Naive thymus-derived CD4-positive, alpha-beta T cell (primary cell): ENCODE measurements around the gene ANKRD10. TPM values are rescaled to one million over a fixed set of nuclear protein-coding genes. Genes with fewer than 3 reads are reported as not detected.

Experiments
- ATAC-seq: fragments of 150-1000 bp; cut with Tn5 transposase; 2 replicates; pipeline ENCODE4 v1.10.0; 2021; ENCODE audit warnings: mild to moderate bottlenecking, moderate library complexity
- CTCF ChIA-PET: fragments of 350-600 bp; sonication (Branson Sonifier 250); formaldehyde crosslinking; loops from one replicate; lab custom pipeline; 2021; ENCODE audit warnings: antibody characterized with exemption; lab: Charles Lee
- POLR2A ChIA-PET: fragments of 350-600 bp; sonication (Branson Sonifier 250); formaldehyde crosslinking; loops from one replicate; lab custom pipeline; 2021; ENCODE audit warnings: antibody characterized with exemption, inconsistent platforms; lab: Charles Lee
- DNase-seq, 9 donors: peaks; one replicate each; pipeline versions ENCODE4 v3.0.0 to v3.0.0-alpha.2; 2020 to 2022; ENCODE audit warnings: mixed read lengths in 1 of 9
- H3K27ac ChIP-seq: one replicate; pipeline ENCODE4 v1.7.0; 2013; ENCODE audit warnings: mild to moderate bottlenecking, low read depth, low read length, moderate library complexity
- H3K27me3 ChIP-seq, 2 donors: one replicate each; pipeline ENCODE4 v1.7.0; 2013; ENCODE audit warnings: low read length in 2 of 2, mild to moderate bottlenecking in 2 of 2, moderate library complexity in 2 of 2; ENCODE audit not compliant: control insufficient read depth in 2 of 2, insufficient read depth in 2 of 2
- H3K36me3 ChIP-seq, 3 experiments: 1 replicate in 2 of 3; 2 replicates in 1 of 3; pipeline ENCODE4 v1.7.0; 2013; ENCODE audit warnings: low read length in 3 of 3, mild to moderate bottlenecking in 3 of 3, moderate library complexity in 1 of 3; ENCODE audit not compliant: insufficient read depth in 3 of 3, control insufficient read depth in 2 of 3
- H3K4me1 ChIP-seq, 2 donors: one replicate each; pipeline ENCODE4 v1.7.0; 2013; ENCODE audit warnings: low read length in 2 of 2, mild to moderate bottlenecking in 2 of 2, moderate library complexity in 1 of 2; ENCODE audit not compliant: control insufficient read depth in 2 of 2, insufficient read depth in 2 of 2
- H3K4me3 ChIP-seq: 2 replicates; pipeline ENCODE4 v1.7.0; 2013; ENCODE audit warnings: mild to moderate bottlenecking, low read length
- H3K9me3 ChIP-seq, 3 experiments: 1 replicate in 2 of 3; 2 replicates in 1 of 3; pipeline ENCODE4 v1.7.0; 2013; ENCODE audit warnings: low read length in 3 of 3; ENCODE audit not compliant: control insufficient read depth in 2 of 3
- H3K27ac Mint-ChIP-seq, 9 donors: one replicate each; pipeline ENCODE4 v1.8.0; 2020 to 2022; ENCODE audit warnings: mixed read lengths in 9 of 9, mild to moderate bottlenecking in 8 of 9, moderate library complexity in 5 of 9, inconsistent platforms in 2 of 9
- H3K27me3 Mint-ChIP-seq, 5 donors: one replicate each; pipeline ENCODE4 v1.8.0; 2021 to 2022; ENCODE audit warnings: mixed read lengths in 5 of 5, mild to moderate bottlenecking in 1 of 5
- H3K36me3 Mint-ChIP-seq, 5 donors: one replicate each; pipeline ENCODE4 v1.8.0; 2020 to 2022; ENCODE audit warnings: mixed read lengths in 5 of 5, mild to moderate bottlenecking in 3 of 5, inconsistent platforms in 1 of 5
- H3K4me1 Mint-ChIP-seq, 7 donors: one replicate each; pipeline ENCODE4 v1.8.0; 2020 to 2022; ENCODE audit warnings: mixed read lengths in 7 of 7, mild to moderate bottlenecking in 3 of 7, inconsistent platforms in 1 of 7
- H3K4me3 Mint-ChIP-seq, 10 donors: one replicate each; pipeline ENCODE4 v1.8.0; 2020 to 2022; ENCODE audit warnings: mild to moderate bottlenecking in 10 of 10, mixed read lengths in 10 of 10, moderate library complexity in 6 of 10, inconsistent platforms in 2 of 10
- H3K9me3 Mint-ChIP-seq, 11 donors: one replicate each; pipeline ENCODE4 v1.8.0; 2020 to 2022; ENCODE audit warnings: mixed read lengths in 11 of 11, mild to moderate bottlenecking in 4 of 11, inconsistent platforms in 1 of 11, moderate library complexity in 1 of 11
- intact Hi-C, 2 donors: fragments of 100-400 bp; cut with micrococcal nuclease; formaldehyde crosslinking; loops; one replicate each; pipeline ENCODE4 v1.15.1; 2023
- polyA plus RNA-seq, 2 donors: library from polyadenylated mRNA; unstranded; fragments of 300-500 nt; fragmentation: Illumina TruSeq; gene quantifications; one replicate each; pipeline ENCODE4 v1.2.3, GENCODE V29; 2021
- total RNA-seq, 6 experiments: library from RNA in 5 of 6; stranded (reverse) in 5 of 6; gene quantifications; 1 replicate in 5 of 6; 2 replicates in 1 of 6; pipeline ENCODE4 v1.2.3 and lab custom pipeline; 2021 to 2026

Gene ANKRD10
- total and polyA plus RNA-seq, 7 experiments from 2014 or later: 53.2 to 155 (median 130) TPM

DNA sequence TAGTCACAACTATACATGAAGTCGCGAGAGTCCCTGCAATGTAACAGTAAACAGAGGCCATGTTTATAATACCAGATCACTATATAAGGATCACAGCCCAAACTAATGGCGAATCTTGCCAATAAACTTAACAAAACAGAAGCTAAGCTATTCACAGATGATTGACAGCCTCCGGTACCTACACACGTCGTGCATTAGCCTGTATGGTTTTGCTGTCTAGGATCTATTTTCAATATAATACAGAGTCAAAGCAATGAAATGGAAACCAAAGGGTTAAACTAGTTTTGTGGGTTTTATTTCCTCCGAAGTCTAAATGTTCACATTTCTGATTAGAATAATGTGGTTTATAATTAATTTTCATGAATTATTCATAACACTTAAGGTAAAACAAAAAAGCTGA is 10.1 kb downstream of the ANKRD10 start:
- no peaks in the 10 kb centered on the region for H3K27me3 Mint-ChIP-seq
- CTCF ChIA-PET: interaction anchor here (0.7 kb wide), 1 partner anchor 163 kb away, joined by 3 read pairs; no protein-coding TSS in a partner anchor
- H3K4me1 ChIP-seq: no peaks in the 10 kb centered on the region
- H3K36me3 ChIP-seq: peaks cover 6 to 38% (median 7%) of the 10 kb centered on the region in 3 experiments
- intact Hi-C loops: no loop called here
- H3K27ac ChIP-seq: no peak overlapping the region
- peaks cover 0 to 54% (median 20%) of the 10 kb centered on the region in 5 donors for H3K36me3 Mint-ChIP-seq
- H3K4me3 ChIP-seq: no peak overlapping the region
- peak overlapping the region in 1 of 9 donors; percentile 56 for H3K27ac Mint-ChIP-seq
- DNase-seq (no peak), ATAC-seq (no peak)
- H3K4me3 Mint-ChIP-seq: no peak overlapping the region
- peaks cover 21 to 49% (median 44%) of the 10 kb centered on the region in 7 donors for H3K4me1 Mint-ChIP-seq
- H3K27me3 ChIP-seq: no peaks in the 10 kb centered on the region
- POLR2A ChIA-PET: interaction anchor here (3.8 kb wide), 1 partner anchor 10 kb away, joined by 14 read pairs; the partner anchor contains the start of gene ANKRD10
- no peaks in the 10 kb centered on the region for H3K9me3 Mint-ChIP-seq
- no peaks in the 10 kb centered on the region for H3K9me3 ChIP-seq

DNA sequence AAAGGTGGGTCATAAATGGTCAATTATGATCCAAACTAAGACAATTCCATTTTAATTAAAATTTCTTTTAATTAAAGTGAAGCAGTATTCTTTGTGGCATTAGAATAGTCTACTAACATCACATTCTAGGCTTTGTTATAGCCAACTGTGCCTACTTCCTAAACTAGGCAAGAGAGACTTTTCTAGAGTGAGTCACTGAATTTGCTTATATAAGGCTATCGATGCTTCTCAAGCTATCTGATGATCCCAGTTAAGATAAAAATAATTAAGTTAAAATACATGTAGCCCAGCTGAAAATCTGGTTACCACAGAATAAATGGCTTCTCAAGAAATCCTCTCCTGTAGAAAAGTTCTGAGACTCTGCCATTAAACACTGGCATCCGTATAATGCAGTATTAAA is 12.5 kb downstream of the ANKRD10 start:
- Histone ChIP-seq H3K27me3 (no peaks in the 10 kb centered on the region), H3K4me3 (no peak overlapping the region), H3K4me1 (no peaks in the 10 kb centered on the region), H3K27ac (no peak overlapping the region), H3K36me3 (peaks cover 3 to 26% (median 6%) of the 10 kb centered on the region in 3 experiments), H3K9me3 (no peaks in the 10 kb centered on the region)
- no peak overlapping the region for H3K27ac Mint-ChIP-seq
- no peak for ATAC-seq
- peaks cover 12 to 29% (median 20%) of the 10 kb centered on the region in 7 donors for H3K4me1 Mint-ChIP-seq
- H3K9me3 Mint-ChIP-seq: no peaks in the 10 kb centered on the region
- POLR2A ChIA-PET: interaction anchor here (0.6 to 3.8 kb wide), 2 partner anchors 12 to 309 kb away, joined by 5 to 14 read pairs; partner anchors contain the start of gene ANKRD10
- H3K4me3 Mint-ChIP-seq: no peak overlapping the region
- intact Hi-C loops: no loop called here
- no peaks in the 10 kb centered on the region for H3K27me3 Mint-ChIP-seq
- CTCF ChIA-PET: interaction anchor here (0.6 kb wide), 1 partner anchor 312 kb away, joined by 3 read pairs; no protein-coding TSS in a partner anchor
- no peak for DNase-seq
- peaks cover 0 to 38% (median 15%) of the 10 kb centered on the region in 5 donors for H3K36me3 Mint-ChIP-seq

- Histone ChIP-seq H3K27me3 (no peaks in the 10 kb centered on the region), H3K4me3 (no peak overlapping the region), H3K27ac (no peak overlapping the region), H3K9me3 (no peaks in the 10 kb centered on the region), H3K36me3 (peaks cover 0 to 14% (median 0%) of the 10 kb centered on the region in 3 experiments), H3K4me1 (no peaks in the 10 kb centered on the region)
- Mint-ChIP-seq H3K4me3 (no peak overlapping the region), H3K9me3 (no peaks in the 10 kb centered on the region), H3K36me3 (peaks cover 0 to 31% (median 12%) of the 10 kb centered on the region in 5 donors), H3K4me1 (peaks cover 0 to 11% (median 4%) of the 10 kb centered on the region in 7 donors), H3K27me3 (no peaks in the 10 kb centered on the region), H3K27ac (no peak overlapping the region)
- ATAC-seq (no peak), DNase-seq (no peak)
- intact Hi-C loops: no loop called here
- ChIA-PET CTCF (no interaction called here), POLR2A (no interaction called here)
Measured at GRCh38 chr13:110897521-110897920, 17.3 kb downstream of the ANKRD10 start.

DNA sequence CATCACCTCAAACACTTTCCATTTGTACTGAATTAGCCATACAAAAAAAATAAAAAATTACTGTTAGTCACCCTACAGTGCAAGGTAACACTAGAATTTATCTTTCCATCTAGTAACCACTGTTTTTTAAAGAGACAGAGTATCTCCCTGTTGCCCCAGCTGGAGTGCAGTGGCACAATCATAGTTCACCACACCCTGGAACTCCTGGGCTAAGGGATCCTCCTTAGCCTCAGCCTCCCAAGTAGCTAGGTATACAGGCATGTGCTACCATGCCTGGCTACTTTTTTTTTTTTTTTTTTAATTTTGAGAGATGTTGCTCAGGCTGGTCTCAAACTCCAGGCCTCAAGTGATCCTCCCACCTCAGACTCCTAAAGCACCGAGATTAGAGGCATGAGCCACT is 17.9 kb downstream of the ANKRD10 start:
- DNase-seq (no peak), ATAC-seq (no peak)
- Mint-ChIP-seq H3K4me1 (peaks cover 0 to 11% (median 4%) of the 10 kb centered on the region in 7 donors), H3K27me3 (no peaks in the 10 kb centered on the region), H3K9me3 (no peaks in the 10 kb centered on the region), H3K27ac (no peak overlapping the region), H3K36me3 (peaks cover 0 to 34% (median 13%) of the 10 kb centered on the region in 5 donors), H3K4me3 (no peak overlapping the region)
- Histone ChIP-seq H3K27ac (no peak overlapping the region), H3K36me3 (peaks cover 0 to 16% (median 0%) of the 10 kb centered on the region in 3 experiments), H3K4me1 (no peaks in the 10 kb centered on the region), H3K27me3 (no peaks in the 10 kb centered on the region), H3K4me3 (no peak overlapping the region), H3K9me3 (no peaks in the 10 kb centered on the region)
- POLR2A ChIA-PET: no interaction called here
- intact Hi-C loops: no loop called here
- CTCF ChIA-PET: no interaction called here

DNA sequence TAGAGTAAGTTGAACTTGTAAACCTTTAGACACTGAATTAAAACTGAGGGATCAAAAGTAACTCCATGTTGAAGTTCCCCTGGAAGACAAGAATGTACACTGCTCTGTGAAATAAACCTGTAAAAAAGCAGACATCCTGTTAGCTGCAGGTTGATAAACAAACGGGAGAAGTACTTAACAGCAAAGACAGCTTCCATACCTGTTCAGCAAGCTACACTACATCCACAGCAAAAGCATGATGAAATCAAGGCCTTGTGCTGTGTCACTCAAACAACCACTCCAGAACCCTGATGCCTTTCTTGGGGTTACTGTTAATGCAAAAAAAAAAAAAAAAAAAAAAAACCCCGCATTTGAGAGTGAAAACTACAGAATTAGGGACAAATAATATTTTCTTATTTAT is 20.8 kb downstream of the ANKRD10 start:
- no peaks in the 10 kb centered on the region for H3K4me1 ChIP-seq
- H3K4me1 Mint-ChIP-seq: peaks cover 0 to 11% (median 4%) of the 10 kb centered on the region in 7 donors
- no peaks in the 10 kb centered on the region for H3K9me3 ChIP-seq
- ATAC-seq (no peak), DNase-seq (no peak)
- no peaks in the 10 kb centered on the region for H3K27me3 Mint-ChIP-seq
- ChIA-PET POLR2A (no interaction called here), CTCF (no interaction called here)
- H3K4me3 Mint-ChIP-seq: no peak overlapping the region
- H3K9me3 Mint-ChIP-seq: no peaks in the 10 kb centered on the region
- intact Hi-C loops: no loop called here
- H3K27ac Mint-ChIP-seq: peak overlapping the region in 2 of 9 donors; percentile 20 to 35
- no peak overlapping the region for H3K27ac ChIP-seq
- H3K4me3 ChIP-seq: no peak overlapping the region
- peaks cover 0 to 16% (median 0%) of the 10 kb centered on the region in 3 experiments for H3K36me3 ChIP-seq
- no peaks in the 10 kb centered on the region for H3K27me3 ChIP-seq
- peaks cover 0 to 27% (median 12%) of the 10 kb centered on the region in 5 donors for H3K36me3 Mint-ChIP-seq

GRCh38 chr13:110893571-110893970 is 21.3 kb downstream of the ANKRD10 start:
- Histone ChIP-seq H3K4me3 (no peak overlapping the region), H3K9me3 (no peaks in the 10 kb centered on the region), H3K27me3 (no peaks in the 10 kb centered on the region), H3K27ac (no peak overlapping the region), H3K4me1 (no peaks in the 10 kb centered on the region), H3K36me3 (peaks cover 0 to 16% (median 0%) of the 10 kb centered on the region in 3 experiments)
- no peaks in the 10 kb centered on the region for H3K9me3 Mint-ChIP-seq
- H3K27me3 Mint-ChIP-seq: no peaks in the 10 kb centered on the region
- no peak overlapping the region for H3K4me3 Mint-ChIP-seq
- H3K4me1 Mint-ChIP-seq: peaks cover 0 to 11% (median 4%) of the 10 kb centered on the region in 7 donors
- H3K36me3 Mint-ChIP-seq: peaks cover 0 to 27% (median 12%) of the 10 kb centered on the region in 5 donors
- H3K27ac Mint-ChIP-seq: peak overlapping the region in 2 of 9 donors; percentile 20 to 35
- ATAC-seq (no peak), DNase-seq (no peak)
- CTCF ChIA-PET: no interaction called here
- intact Hi-C loops: no loop called here
- POLR2A ChIA-PET: no interaction called here
